HL-60 (cell line): ENCODE measurements around the gene KAZN.

Source experiments
- CTCF ChIP-seq: IDR thresholded peaks from one replicate; pipeline ENCODE4 v1.5.1; 2011; ENCODE audit warnings: low read length, control low read depth, inconsistent platforms; ENCODE audit not compliant: insufficient read depth
- GABPA ChIP-seq: IDR thresholded peaks from 2 replicates; pipeline ENCODE4 v1.6.1; 2012; ENCODE audit warnings: low read depth
- POLR2AphosphoS5 ChIP-seq: IDR thresholded peaks from 2 replicates; pipeline ENCODE4 v1.6.1; 2012; ENCODE audit warnings: low read depth
- REST ChIP-seq: IDR thresholded peaks from 2 replicates; pipeline ENCODE4 v1.6.1; 2012; ENCODE audit warnings: low read depth; ENCODE audit not compliant: insufficient replicate concordance
- SPI1 ChIP-seq: IDR thresholded peaks from 2 replicates; pipeline ENCODE4 v1.6.1; 2012; ENCODE audit warnings: low read depth, mild to moderate bottlenecking, borderline replicate concordance

- TF ChIP-seq SPI1 (no peak), CTCF (no peak), POLR2AphosphoS5 (no peak), REST (no peak), GABPA (no peak)
These were observed 49.9 kb downstream of the KAZN start for GRCh38 chr1:14648391-14648790.
